Thoracic aorta (tissue), 2 donors: ENCODE data around the gene EBNA1BP2. TPM values are rescaled to one million over a fixed set of nuclear protein-coding genes. Genes with fewer than 3 reads are reported as not detected.

Source experiments
- ATAC-seq: fragments of 150-250 bp; one replicate; pipeline ENCODE4 v1.8.0; 2017; ENCODE audit warnings: low read depth; ENCODE audit not compliant: insufficient number of reproducible peaks, low FRiP score
- DNase-seq: peaks from one replicate; pipeline ENCODE4 v3.0.0-alpha.2; 2020; ENCODE audit warnings: low spot score
- H3K27ac ChIP-seq, 2 donors: fragments of 200-600 bp; sonication (generic); 1 replicate in 1 of 2; 2 replicates in 1 of 2; pipeline ENCODE4 v1.5.1; 2016; ENCODE audit warnings: mild to moderate bottlenecking in 2 of 2, moderate library complexity in 2 of 2
- H3K27me3 ChIP-seq: fragments of 200-600 bp; sonication (generic); replicated peaks from 2 replicates; pipeline ENCODE4 v1.6.0; 2016; ENCODE audit warnings: mild to moderate bottlenecking; ENCODE audit not compliant: insufficient read depth
- H3K36me3 ChIP-seq: fragments of 200-600 bp; sonication (generic); one replicate; pipeline ENCODE4 v1.5.1; 2016
- H3K4me1 ChIP-seq, 2 donors: fragments of 200-600 bp; sonication (generic); 1 replicate in 1 of 2; 2 replicates in 1 of 2; pipeline versions ENCODE4 v1.5.1 to v1.6.0; 2016; ENCODE audit warnings: low read depth in 2 of 2, mild to moderate bottlenecking in 1 of 2; ENCODE audit not compliant: control insufficient read depth in 1 of 2
- H3K4me3 ChIP-seq: fragments of 200-600 bp; sonication (generic); 2 replicates; pipeline ENCODE4 v1.5.1; 2016; ENCODE audit warnings: mild to moderate bottlenecking
- H3K9me3 ChIP-seq: fragments of 200-600 bp; sonication (generic); 2 replicates; pipeline ENCODE4 v1.5.1; 2016
- CTCF ChIP-seq: fragments of 200-600 bp; sonication (generic); IDR thresholded peaks from one replicate; pipeline ENCODE4 v1.5.1; 2019; ENCODE audit warnings: antibody characterized with exemption
- total RNA-seq, 2 donors: library from RNA; depleted of rRNA; stranded (reverse); fragments of >200 nt; gene quantifications; one replicate each; pipeline versions ENCODE4 v1.1.0 to v1.2.3, GENCODE V29; 2016

EBNA1BP2 gene
- total RNA-seq, 2 donors from 2014 or later: 27.1 to 55.9 TPM

- no peak overlapping the region for H3K4me3 ChIP-seq
- no peak overlapping the region for H3K27ac ChIP-seq
- no peaks in the 10 kb centered on the region for H3K9me3 ChIP-seq
- no peaks in the 10 kb centered on the region for H3K36me3 ChIP-seq
- DNase-seq: no peak
- peaks cover 0 to 2% of the 10 kb centered on the region in 2 donors for H3K4me1 ChIP-seq
- no peaks in the 10 kb centered on the region for H3K27me3 ChIP-seq
- TF ChIP-seq CTCF: no peak
- no peak for ATAC-seq
Measured at GRCh38 chr1:43153443-43153842, 18.6 kb downstream of the EBNA1BP2 start.

- DNase-seq: no peak
Measured at GRCh38 chr1:43152866-43153265, 19.2 kb downstream of the EBNA1BP2 start.

GRCh38 chr1:43149889-43150288, 22.2 kb downstream of the EBNA1BP2 start:
- no peak overlapping the region for H3K4me3 ChIP-seq
- H3K36me3 ChIP-seq: no peaks in the 10 kb centered on the region
- H3K27ac ChIP-seq: no peak overlapping the region
- no peaks in the 10 kb centered on the region for H3K27me3 ChIP-seq
- H3K9me3 ChIP-seq: no peaks in the 10 kb centered on the region
- peaks cover 2 to 10% of the 10 kb centered on the region in 2 donors for H3K4me1 ChIP-seq
- DNase-seq (no peak), ATAC-seq (no peak)
- no peak for TF ChIP-seq CTCF

More at GRCh38 chr1:43152866-43153265, 19.2 kb downstream of the EBNA1BP2 start:
- H3K9me3 ChIP-seq: no peaks in the 10 kb centered on the region
- no peaks in the 10 kb centered on the region for H3K36me3 ChIP-seq
- H3K4me3 ChIP-seq: no peak overlapping the region
- no peak for ATAC-seq
- peaks cover 2 to 8% of the 10 kb centered on the region in 2 donors for H3K4me1 ChIP-seq
- no peaks in the 10 kb centered on the region for H3K27me3 ChIP-seq
- no peak overlapping the region for H3K27ac ChIP-seq
- TF ChIP-seq CTCF: no peak

- no peaks in the 10 kb centered on the region for H3K36me3 ChIP-seq
- H3K4me1 ChIP-seq: peaks cover 2 to 10% of the 10 kb centered on the region in 2 donors
- H3K27me3 ChIP-seq: no peaks in the 10 kb centered on the region
- no peak overlapping the region for H3K27ac ChIP-seq
- peak overlapping the region; percentile 67 for H3K4me3 ChIP-seq
- ATAC-seq (no peak), DNase-seq (peak; percentile 4)
- TF ChIP-seq CTCF: no peak
- no peaks in the 10 kb centered on the region for H3K9me3 ChIP-seq
Measured at GRCh38 chr1:43147625-43148327, 24.3 kb downstream of the EBNA1BP2 start.

GRCh38 chr1:43144237-43144636, 27.9 kb downstream of the EBNA1BP2 start:
- Histone ChIP-seq H3K9me3 (no peaks in the 10 kb centered on the region), H3K4me1 (peaks cover 2 to 10% of the 10 kb centered on the region in 2 donors), H3K36me3 (no peaks in the 10 kb centered on the region), H3K27me3 (no peaks in the 10 kb centered on the region), H3K27ac (no peak overlapping the region), H3K4me3 (no peak overlapping the region)
- no peak for TF ChIP-seq CTCF
- DNase-seq (no peak), ATAC-seq (no peak)
